ENCODE measurements around the gene STRIP2. TPM values are rescaled to one million over a fixed set of nuclear protein-coding genes. Genes with fewer than 3 reads are reported as not detected.
"Not testable (repeated sequence)": the region's sequence is repeated elsewhere in the genome, so short reads cannot be mapped to it uniquely, and the experiment has no call there.

Gene STRIP2
- total RNA-seq, 1 experiment from 2014 or later: 6.5 TPM

DNA sequence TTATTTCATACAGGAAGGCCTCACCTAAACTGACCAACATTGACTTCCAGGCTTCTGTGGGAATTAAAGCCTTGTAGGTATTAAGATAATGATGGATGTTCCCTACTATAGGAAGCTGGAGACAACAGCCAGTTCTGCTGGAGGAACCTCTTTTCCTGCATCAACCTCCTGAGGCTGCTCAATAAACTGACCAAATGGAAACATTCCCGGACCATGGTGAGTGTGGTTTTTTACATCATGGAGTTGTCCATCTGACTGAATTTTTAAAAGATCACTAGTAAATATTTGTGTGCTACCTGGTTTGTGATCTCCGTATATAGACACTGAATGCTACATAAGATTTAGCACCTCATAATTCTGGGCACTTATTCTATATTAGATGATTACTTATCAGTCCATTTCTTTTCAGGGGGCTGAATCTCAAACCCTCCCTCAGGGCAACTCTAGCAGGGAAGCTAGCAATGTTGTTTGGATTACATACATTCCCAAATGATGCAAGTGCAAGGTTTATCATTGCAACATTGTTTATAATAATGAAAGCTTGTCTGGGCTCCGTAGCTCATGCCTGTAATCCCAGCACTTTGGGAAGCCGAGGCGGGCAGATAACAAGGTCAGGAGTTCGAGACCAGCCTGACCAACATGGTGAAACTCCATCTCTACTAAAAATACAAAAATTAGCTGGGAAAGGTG lies 46.6 kb downstream of the STRIP2 start:
- ChIA-PET CTCF (interaction anchor here (0.7 kb wide), 1 partner anchor 126 kb away, joined by 3 read pairs; no protein-coding TSS in a partner anchor), POLR2A (no interaction called here)
- no peak overlapping the region for H3K27ac Mint-ChIP-seq
- no peaks in the 10 kb centered on the region for H3K27me3 Mint-ChIP-seq (ENCODE audit: low read depth)
- H3K4me3 Mint-ChIP-seq: no peak overlapping the region
- ATAC-seq: no peak
- no peak for DNase-seq (ENCODE audit: low spot score)
- no peak for TF ChIP-seq MXD4 (CRISPR knock-in tag; IDR thresholded peaks at IDR 0.05; ENCODE audit: borderline replicate concordance)
- TF ChIP-seq ETV6 (CRISPR knock-in tag; IDR thresholded peaks at IDR 0.05): no peak
- no peak for TF ChIP-seq ESRRA (CRISPR knock-in tag; IDR thresholded peaks at IDR 0.05; ENCODE audit: borderline replicate concordance)
- TF ChIP-seq, protein P1, sequence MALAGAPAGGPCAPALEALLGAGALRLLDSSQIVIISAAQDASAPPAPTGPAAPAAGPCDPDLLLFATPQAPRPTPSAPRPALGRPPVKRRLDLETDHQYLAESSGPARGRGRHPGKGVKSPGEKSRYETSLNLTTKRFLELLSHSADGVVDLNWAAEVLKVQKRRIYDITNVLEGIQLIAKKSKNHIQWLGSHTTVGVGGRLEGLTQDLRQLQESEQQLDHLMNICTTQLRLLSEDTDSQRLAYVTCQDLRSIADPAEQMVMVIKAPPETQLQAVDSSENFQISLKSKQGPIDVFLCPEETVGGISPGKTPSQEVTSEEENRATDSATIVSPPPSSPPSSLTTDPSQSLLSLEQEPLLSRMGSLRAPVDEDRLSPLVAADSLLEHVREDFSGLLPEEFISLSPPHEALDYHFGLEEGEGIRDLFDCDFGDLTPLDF (CRISPR knock-in tag; IDR thresholded peaks at IDR 0.05): no peak
- TF ChIP-seq, protein P2, sequence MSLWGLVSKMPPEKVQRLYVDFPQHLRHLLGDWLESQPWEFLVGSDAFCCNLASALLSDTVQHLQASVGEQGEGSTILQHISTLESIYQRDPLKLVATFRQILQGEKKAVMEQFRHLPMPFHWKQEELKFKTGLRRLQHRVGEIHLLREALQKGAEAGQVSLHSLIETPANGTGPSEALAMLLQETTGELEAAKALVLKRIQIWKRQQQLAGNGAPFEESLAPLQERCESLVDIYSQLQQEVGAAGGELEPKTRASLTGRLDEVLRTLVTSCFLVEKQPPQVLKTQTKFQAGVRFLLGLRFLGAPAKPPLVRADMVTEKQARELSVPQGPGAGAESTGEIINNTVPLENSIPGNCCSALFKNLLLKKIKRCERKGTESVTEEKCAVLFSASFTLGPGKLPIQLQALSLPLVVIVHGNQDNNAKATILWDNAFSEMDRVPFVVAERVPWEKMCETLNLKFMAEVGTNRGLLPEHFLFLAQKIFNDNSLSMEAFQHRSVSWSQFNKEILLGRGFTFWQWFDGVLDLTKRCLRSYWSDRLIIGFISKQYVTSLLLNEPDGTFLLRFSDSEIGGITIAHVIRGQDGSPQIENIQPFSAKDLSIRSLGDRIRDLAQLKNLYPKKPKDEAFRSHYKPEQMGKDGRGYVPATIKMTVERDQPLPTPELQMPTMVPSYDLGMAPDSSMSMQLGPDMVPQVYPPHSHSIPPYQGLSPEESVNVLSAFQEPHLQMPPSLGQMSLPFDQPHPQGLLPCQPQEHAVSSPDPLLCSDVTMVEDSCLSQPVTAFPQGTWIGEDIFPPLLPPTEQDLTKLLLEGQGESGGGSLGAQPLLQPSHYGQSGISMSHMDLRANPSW (CRISPR knock-in tag; conservative IDR thresholded peaks at IDR 0.05; ENCODE audit: low read depth): no peak
- TF ChIP-seq TEAD4 (CRISPR knock-in tag; IDR thresholded peaks at IDR 0.05): no peak
- no peak for TF ChIP-seq ZNF263 (CRISPR knock-in tag; IDR thresholded peaks at IDR 0.05; ENCODE audit: low read depth)
- no peak for TF ChIP-seq SP1 (CRISPR knock-in tag; conservative IDR thresholded peaks at IDR 0.05)
- TF ChIP-seq RELA (CRISPR knock-in tag; IDR thresholded peaks at IDR 0.05; ENCODE audit: borderline replicate concordance): no peak
- TF ChIP-seq ZNF396 (CRISPR knock-in tag; IDR thresholded peaks at IDR 0.05; ENCODE audit: borderline replicate concordance): no peak
- no peak for TF ChIP-seq ZNF671 (CRISPR knock-in tag; IDR thresholded peaks at IDR 0.05)
- TF ChIP-seq, protein P3, sequence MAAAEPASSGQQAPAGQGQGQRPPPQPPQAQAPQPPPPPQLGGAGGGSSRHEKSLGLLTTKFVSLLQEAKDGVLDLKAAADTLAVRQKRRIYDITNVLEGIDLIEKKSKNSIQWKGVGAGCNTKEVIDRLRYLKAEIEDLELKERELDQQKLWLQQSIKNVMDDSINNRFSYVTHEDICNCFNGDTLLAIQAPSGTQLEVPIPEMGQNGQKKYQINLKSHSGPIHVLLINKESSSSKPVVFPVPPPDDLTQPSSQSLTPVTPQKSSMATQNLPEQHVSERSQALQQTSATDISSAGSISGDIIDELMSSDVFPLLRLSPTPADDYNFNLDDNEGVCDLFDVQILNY (CRISPR knock-in tag; IDR thresholded peaks at IDR 0.05): no peak
- TF ChIP-seq, protein P4, sequence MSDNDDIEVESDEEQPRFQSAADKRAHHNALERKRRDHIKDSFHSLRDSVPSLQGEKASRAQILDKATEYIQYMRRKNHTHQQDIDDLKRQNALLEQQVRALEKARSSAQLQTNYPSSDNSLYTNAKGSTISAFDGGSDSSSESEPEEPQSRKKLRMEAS (CRISPR knock-in tag; IDR thresholded peaks at IDR 0.05): no peak
- TF ChIP-seq, protein P5, sequence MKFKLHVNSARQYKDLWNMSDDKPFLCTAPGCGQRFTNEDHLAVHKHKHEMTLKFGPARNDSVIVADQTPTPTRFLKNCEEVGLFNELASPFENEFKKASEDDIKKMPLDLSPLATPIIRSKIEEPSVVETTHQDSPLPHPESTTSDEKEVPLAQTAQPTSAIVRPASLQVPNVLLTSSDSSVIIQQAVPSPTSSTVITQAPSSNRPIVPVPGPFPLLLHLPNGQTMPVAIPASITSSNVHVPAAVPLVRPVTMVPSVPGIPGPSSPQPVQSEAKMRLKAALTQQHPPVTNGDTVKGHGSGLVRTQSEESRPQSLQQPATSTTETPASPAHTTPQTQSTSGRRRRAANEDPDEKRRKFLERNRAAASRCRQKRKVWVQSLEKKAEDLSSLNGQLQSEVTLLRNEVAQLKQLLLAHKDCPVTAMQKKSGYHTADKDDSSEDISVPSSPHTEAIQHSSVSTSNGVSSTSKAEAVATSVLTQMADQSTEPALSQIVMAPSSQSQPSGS (CRISPR knock-in tag; IDR thresholded peaks at IDR 0.05; ENCODE audit: borderline replicate concordance, low read depth): no peak
- H3K4me1 Mint-ChIP-seq: no peaks in the 10 kb centered on the region
- H3K36me3 Mint-ChIP-seq: peaks cover 23% of the 10 kb centered on the region
- H3K9me3 Mint-ChIP-seq: peaks cover 8% of the 10 kb centered on the region

DNA sequence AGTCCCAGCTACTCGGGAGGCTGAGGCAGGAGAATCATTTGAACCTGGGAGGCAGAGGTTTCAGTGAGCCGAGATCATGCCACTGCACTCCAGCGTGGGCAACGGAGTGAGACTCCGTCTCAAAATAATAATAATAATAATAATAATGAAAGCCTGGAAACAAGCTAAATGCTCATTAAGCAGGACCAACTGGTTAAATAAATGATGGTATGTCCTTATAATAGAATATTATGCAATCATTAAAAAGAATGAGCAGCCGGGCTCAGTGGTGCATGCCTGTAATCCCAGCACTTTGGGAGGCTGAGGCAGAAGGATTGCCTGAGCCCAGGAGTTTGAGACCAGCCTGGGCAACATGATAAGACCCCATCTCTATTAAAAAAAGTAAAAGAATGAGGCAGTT lies 47.1 kb downstream of the STRIP2 start:
- H3K27ac Mint-ChIP-seq; ATAC-seq; H3K27me3 Mint-ChIP-seq (ENCODE audit: low read depth); POLR2A ChIA-PET; DNase-seq (ENCODE audit: low spot score); H3K9me3 Mint-ChIP-seq; H3K4me3 Mint-ChIP-seq; H3K4me1 Mint-ChIP-seq: not testable (repeated sequence)
- peaks cover 21% of the 10 kb centered on the region for H3K36me3 Mint-ChIP-seq
- CTCF ChIA-PET: interaction anchor here (0.7 kb wide), 1 partner anchor 127 kb away, joined by 3 read pairs; no protein-coding TSS in a partner anchor

DNA sequence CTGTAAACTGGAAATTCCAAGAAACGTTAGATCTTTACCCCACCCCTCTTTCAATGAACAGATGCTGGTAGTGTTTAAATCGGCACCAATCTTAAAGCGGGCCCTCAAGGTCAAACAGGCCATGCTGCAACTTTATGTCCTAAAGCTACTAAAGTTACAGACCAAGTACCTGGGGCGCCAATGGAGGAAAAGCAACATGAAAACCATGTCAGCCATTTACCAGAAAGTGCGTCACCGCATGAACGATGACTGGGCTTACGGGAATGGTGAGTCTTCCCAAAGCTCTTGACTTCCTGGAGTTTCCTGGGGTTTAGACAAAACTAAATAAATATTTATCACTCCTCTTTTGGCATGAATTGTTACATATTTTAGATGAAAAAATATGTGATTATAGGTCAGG lies 48.5 kb downstream of the STRIP2 start:
- Mint-ChIP-seq H3K9me3 (peaks cover 2% of the 10 kb centered on the region), H3K27ac (no peak overlapping the region), H3K4me1 (no peaks in the 10 kb centered on the region), H3K27me3 (ENCODE audit: low read depth) (no peaks in the 10 kb centered on the region), H3K4me3 (no peak overlapping the region), H3K36me3 (peaks cover 11% of the 10 kb centered on the region)
- ChIA-PET POLR2A (interaction anchor here (1.1 kb wide), 1 partner anchor 118 kb away, joined by 4 read pairs; no protein-coding TSS in a partner anchor), CTCF (interaction anchor here (1.1 to 2.3 kb wide), 2 partner anchors 11 to 125 kb away, joined by 3 to 6 read pairs; no protein-coding TSS in a partner anchor)
- DNase-seq (ENCODE audit: low spot score) (no peak), ATAC-seq (no peak)
- TF ChIP-seq FOXJ3 (CRISPR knock-in tag; IDR thresholded peaks at IDR 0.05; ENCODE audit: borderline replicate concordance) (no peak), ZNF671 (CRISPR knock-in tag; IDR thresholded peaks at IDR 0.05) (no peak)
- TF ChIP-seq, protein P6, sequence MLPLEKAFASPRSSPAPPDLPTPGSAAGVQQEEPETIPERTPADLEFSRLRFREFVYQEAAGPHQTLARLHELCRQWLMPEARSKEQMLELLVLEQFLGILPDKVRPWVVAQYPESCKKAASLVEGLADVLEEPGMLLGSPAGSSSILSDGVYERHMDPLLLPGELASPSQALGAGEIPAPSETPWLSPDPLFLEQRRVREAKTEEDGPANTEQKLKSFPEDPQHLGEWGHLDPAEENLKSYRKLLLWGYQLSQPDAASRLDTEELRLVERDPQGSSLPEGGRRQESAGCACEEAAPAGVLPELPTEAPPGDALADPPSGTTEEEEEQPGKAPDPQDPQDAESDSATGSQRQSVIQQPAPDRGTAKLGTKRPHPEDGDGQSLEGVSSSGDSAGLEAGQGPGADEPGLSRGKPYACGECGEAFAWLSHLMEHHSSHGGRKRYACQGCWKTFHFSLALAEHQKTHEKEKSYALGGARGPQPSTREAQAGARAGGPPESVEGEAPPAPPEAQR (CRISPR knock-in tag; IDR thresholded peaks at IDR 0.05): no peak
- TF ChIP-seq, protein P7, sequence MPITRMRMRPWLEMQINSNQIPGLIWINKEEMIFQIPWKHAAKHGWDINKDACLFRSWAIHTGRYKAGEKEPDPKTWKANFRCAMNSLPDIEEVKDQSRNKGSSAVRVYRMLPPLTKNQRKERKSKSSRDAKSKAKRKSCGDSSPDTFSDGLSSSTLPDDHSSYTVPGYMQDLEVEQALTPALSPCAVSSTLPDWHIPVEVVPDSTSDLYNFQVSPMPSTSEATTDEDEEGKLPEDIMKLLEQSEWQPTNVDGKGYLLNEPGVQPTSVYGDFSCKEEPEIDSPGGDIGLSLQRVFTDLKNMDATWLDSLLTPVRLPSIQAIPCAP (CRISPR knock-in tag; IDR thresholded peaks at IDR 0.05): no peak
- TF ChIP-seq, protein P8, sequence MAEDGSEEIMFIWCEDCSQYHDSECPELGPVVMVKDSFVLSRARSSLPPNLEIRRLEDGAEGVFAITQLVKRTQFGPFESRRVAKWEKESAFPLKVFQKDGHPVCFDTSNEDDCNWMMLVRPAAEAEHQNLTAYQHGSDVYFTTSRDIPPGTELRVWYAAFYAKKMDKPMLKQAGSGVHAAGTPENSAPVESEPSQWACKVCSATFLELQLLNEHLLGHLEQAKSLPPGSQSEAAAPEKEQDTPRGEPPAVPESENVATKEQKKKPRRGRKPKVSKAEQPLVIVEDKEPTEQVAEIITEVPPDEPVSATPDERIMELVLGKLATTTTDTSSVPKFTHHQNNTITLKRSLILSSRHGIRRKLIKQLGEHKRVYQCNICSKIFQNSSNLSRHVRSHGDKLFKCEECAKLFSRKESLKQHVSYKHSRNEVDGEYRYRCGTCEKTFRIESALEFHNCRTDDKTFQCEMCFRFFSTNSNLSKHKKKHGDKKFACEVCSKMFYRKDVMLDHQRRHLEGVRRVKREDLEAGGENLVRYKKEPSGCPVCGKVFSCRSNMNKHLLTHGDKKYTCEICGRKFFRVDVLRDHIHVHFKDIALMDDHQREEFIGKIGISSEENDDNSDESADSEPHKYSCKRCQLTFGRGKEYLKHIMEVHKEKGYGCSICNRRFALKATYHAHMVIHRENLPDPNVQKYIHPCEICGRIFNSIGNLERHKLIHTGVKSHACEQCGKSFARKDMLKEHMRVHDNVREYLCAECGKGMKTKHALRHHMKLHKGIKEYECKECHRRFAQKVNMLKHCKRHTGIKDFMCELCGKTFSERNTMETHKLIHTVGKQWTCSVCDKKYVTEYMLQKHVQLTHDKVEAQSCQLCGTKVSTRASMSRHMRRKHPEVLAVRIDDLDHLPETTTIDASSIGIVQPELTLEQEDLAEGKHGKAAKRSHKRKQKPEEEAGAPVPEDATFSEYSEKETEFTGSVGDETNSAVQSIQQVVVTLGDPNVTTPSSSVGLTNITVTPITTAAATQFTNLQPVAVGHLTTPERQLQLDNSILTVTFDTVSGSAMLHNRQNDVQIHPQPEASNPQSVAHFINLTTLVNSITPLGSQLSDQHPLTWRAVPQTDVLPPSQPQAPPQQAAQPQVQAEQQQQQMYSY (CRISPR knock-in tag; IDR thresholded peaks at IDR 0.05): no peak

All from WTC11 (cell line).